HPDE6-E6E7 (cell line): ENCODE data around the gene RSBN1L.
A peak's percentile ranks its signal among the peaks of the same experiment; 100 is the strongest.
"Not testable (repeated sequence)": the region's sequence is repeated elsewhere in the genome, so short reads cannot be mapped to it uniquely, and the experiment has no call there.

Experiments
- DNase-seq: peaks from one replicate; pipeline ENCODE4 v3.0.0; 2011; ENCODE audit warnings: missing footprints; ENCODE audit errors: extremely low spot score

RSBN1L gene

GRCh38 chr7:77770316-77770715, 74.1 kb downstream of the RSBN1L start:
- DNase-seq, result no peak

GRCh38 chr7:77771901-77772300, 75.6 kb downstream of the RSBN1L start:
- no peak for DNase-seq

- no peak for DNase-seq
Measured at GRCh38 chr7:77778535-77778934, 82.3 kb downstream of the RSBN1L start.

GRCh38 chr7:77782383-77782782, 86.1 kb downstream of the RSBN1L start:
- DNase-seq, result no peak

GRCh38 chr7:77783111-77783510, 86.9 kb downstream of the RSBN1L start:
- DNase-seq, result no peak

- DNase-seq, result no peak
Measured at GRCh38 chr7:77783545-77783944, 87.3 kb downstream of the RSBN1L start.

GRCh38 chr7:77784426-77784825, 88.2 kb downstream of the RSBN1L start:
- DNase-seq, result not testable (repeated sequence)

- DNase-seq, result no peak
Measured at GRCh38 chr7:77786018-77786417, 89.8 kb downstream of the RSBN1L start.

GRCh38 chr7:77786741-77787140, 90.5 kb downstream of the RSBN1L start:
- DNase-seq, result no peak

GRCh38 chr7:77788327-77788902, 92.2 kb downstream of the RSBN1L start:
- DNase-seq, result no peak

- no peak for DNase-seq
Measured at GRCh38 chr7:77791336-77791735, 95.1 kb downstream of the RSBN1L start.

GRCh38 chr7:77791956-77792355, 95.7 kb downstream of the RSBN1L start:
- no peak for DNase-seq

GRCh38 chr7:77794000-77794399, 97.7 kb downstream of the RSBN1L start:
- DNase-seq, result no peak

GRCh38 chr7:77796109-77796508, 99.8 kb downstream of the RSBN1L start:
- no peak for DNase-seq

GRCh38 chr7:77796960-77797359, 100.7 kb downstream of the RSBN1L start:
- DNase-seq, result no peak

GRCh38 chr7:77797734-77798393, 101.6 kb downstream of the RSBN1L start:
- peak; percentile 22 for DNase-seq

- peak; percentile 92 for DNase-seq
Measured at GRCh38 chr7:77798394-77799077, 102.3 kb downstream of the RSBN1L start, which contains the start of the genes PHTF2 and TMEM60. PHTF2 (plus strand) TSS chr7:77798773. TMEM60 (minus strand) TSS chr7:77798434; CDS start chr7:77794373, 4,061 bp downstream.

- no peak for DNase-seq
Measured at GRCh38 chr7:77799078-77799964, 103.1 kb downstream of the RSBN1L start.

GRCh38 chr7:77800158-77800557, 103.9 kb downstream of the RSBN1L start:
- DNase-seq, result no peak

- no peak for DNase-seq
Measured at GRCh38 chr7:77800730-77801129, 104.5 kb downstream of the RSBN1L start.

- DNase-seq, result no peak
Measured at GRCh38 chr7:77802557-77803405, 106.5 kb downstream of the RSBN1L start.
